ENCODE measurements around the gene GNAZ.

The GNAZ gene

DNA sequence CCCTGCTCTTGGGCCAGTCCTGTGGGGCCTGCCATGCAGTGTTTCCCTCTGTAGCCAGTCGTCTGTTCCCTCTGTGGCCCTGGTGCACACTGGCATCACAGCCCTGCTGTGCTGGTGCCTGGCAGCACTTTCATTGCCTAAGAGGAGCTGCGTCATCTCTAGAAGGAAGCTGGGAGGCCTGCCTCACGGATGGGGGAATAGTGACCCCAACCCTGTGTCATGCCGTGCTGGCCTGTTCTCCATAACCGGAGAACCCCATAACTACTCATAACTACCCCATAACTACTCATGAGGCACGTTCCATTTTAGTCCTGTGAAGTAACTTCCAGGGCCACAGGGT lies 88.9 kb downstream of the GNAZ start:
- DNase-seq, result no peak

- DNase-seq, result no peak
Measured at GRCh38 chr22:23161029-23161428, 90.7 kb downstream of the GNAZ start.

DNA sequence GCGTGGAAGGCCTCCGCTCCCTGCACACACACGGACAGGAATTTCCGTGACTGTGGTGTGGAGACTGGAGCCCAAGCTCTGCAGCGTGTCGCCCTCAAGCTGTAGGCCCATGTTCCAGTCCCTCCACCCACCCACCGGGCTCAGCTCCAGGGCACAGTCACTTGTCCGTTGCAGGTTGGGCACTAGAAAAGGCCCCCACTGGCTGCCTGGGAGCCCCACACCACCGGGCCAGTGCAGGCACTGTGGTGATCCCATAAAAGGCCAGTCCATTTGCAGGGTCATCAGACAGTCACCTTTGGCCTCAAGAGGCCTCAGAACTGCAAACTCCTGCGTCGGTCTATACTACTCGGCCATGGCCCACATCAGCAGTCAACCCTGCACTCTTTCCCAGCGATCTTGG lies 91.3 kb downstream of the GNAZ start:
- DNase-seq, result no peak

GRCh38 chr22:23163665-23164064 lies 93.3 kb downstream of the GNAZ start:
- DNase-seq, result no peak

DNA sequence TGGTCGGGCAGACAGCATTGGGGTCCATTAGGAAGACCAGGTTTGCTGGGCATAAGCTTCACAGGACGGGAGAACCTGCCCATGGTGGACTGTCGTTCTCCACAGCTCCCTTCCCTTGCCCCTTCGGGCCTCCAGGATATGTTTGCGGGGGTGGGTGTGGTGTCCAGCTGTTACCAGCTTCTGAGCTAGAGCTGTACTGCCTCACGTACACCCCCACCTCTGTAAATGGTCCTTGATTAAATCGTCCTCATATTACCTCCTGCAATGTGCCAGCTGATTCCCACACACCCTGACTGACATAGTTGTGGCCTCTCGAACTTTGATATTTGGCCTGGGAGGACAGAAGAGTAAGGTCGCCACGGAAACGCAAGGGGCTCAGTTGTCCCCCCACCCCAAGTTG lies 93.8 kb downstream of the GNAZ start:
- DNase-seq, result no peak

- no peak for DNase-seq
Measured at GRCh38 chr22:23166042-23166831, 95.9 kb downstream of the GNAZ start.

- no peak for DNase-seq
Measured at GRCh38 chr22:23166841-23167616, 96.7 kb downstream of the GNAZ start.

- no peak for DNase-seq
Measured at GRCh38 chr22:23168391-23169042, 98.2 kb downstream of the GNAZ start.

DNA sequence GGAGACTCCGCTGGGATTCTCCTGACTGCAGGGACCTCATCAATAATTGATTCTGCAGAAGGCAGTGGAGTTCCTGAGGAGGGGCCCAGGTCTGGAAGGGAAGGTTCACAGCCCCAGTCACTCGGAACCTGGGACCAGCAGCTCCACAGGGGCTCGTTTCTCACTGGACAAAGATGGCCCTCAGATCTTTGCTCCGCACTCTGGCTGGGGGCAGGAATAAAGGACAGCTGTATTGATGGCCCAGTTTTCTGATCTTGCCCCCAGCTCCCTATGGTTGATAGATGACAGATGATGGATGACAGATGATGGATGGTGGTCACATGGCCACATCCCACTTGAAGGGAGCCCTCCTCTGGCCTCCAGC lies 98.7 kb downstream of the GNAZ start:
- no peak for DNase-seq
